Measurements from ENCODE around the gene SEL1L. TPM values are rescaled to one million over a fixed set of nuclear protein-coding genes. Genes with fewer than 3 reads are reported as not detected.
A peak's percentile ranks its signal among the peaks of the same experiment; 100 is the strongest.

The SEL1L gene
- total and polyA plus RNA-seq, 2 of the 13 experiments (the other 11 are each of a cell fraction or from before 2014, with no cell fraction given) = 15.3 to 61.0 TPM

GRCh38 chr14:81436296-81437138, 97.1 kb downstream of the SEL1L start (continued):
- TF ChIP-seq ZBTB20 (CRISPR knock-in tag; IDR thresholded peaks at IDR 0.05; ENCODE audit: borderline replicate concordance, low read depth) (peak; percentile 31; the same call in 1 of the 2 replicates), ETV6 (CRISPR knock-in tag; conservative IDR thresholded peaks at IDR 0.05) (0 out of 2 replicates have a peak, but pooled peaks have one; percentile 61), KAT8 (CRISPR knock-in tag; IDR thresholded peaks at IDR 0.05) (0 out of 2 replicates have a peak, but pooled peaks have one; percentile 24), POLR2G (IDR thresholded peaks at IDR 0.05; ENCODE audit: low read depth, low read length) (0 out of 2 replicates have a peak, but pooled peaks have one; percentile 34), ISL2 (CRISPR knock-in tag; IDR thresholded peaks at IDR 0.05) (no peak), RAD21 (CRISPR knock-in tag; IDR thresholded peaks at IDR 0.05) (0 out of 2 replicates have a peak, but pooled peaks have one; percentile 42), ATF6 (CRISPR knock-in tag; conservative IDR thresholded peaks at IDR 0.05) (no peak), ZNF687 (CRISPR knock-in tag; IDR thresholded peaks at IDR 0.05) (peak; percentile 74), REST (IDR thresholded peaks at IDR 0.05; ENCODE audit: borderline replicate concordance in 1 of 2, low read depth in 1 of 2, low read length in 2 of 2) (no peak), SAP130 (CRISPR knock-in tag; IDR thresholded peaks at IDR 0.05; ENCODE audit: low read depth) (0 out of 2 replicates have a peak, but pooled peaks have one; percentile 51), NFIC (IDR thresholded peaks at IDR 0.05; ENCODE audit: low read length) (no peak), ZSCAN20 (CRISPR knock-in tag; IDR thresholded peaks at IDR 0.05; ENCODE audit: borderline replicate concordance) (peak; percentile 27; the same call in 1 of the 2 replicates), ZNF563 (CRISPR knock-in tag; IDR thresholded peaks at IDR 0.05) (peak; percentile 70; the same call in 1 of the 2 replicates), CEBPG (CRISPR knock-in tag; IDR thresholded peaks at IDR 0.05) (peak; percentile 52), FOSL1 (CRISPR knock-in tag; IDR thresholded peaks at IDR 0.05; ENCODE audit: borderline replicate concordance) (no peak), ZNF225 (CRISPR knock-in tag; IDR thresholded peaks at IDR 0.05) (0 out of 2 replicates have a peak, but pooled peaks have one; percentile 55), ZNF235 (CRISPR knock-in tag; IDR thresholded peaks at IDR 0.05; ENCODE audit: borderline replicate concordance) (no peak), CREB3 (CRISPR knock-in tag; IDR thresholded peaks at IDR 0.05) (peak; percentile 60; the same call in 1 of the 2 replicates)
